B cell (primary cell): ENCODE measurements around the gene ARHGAP23. TPM values are rescaled to one million over a fixed set of nuclear protein-coding genes. Genes with fewer than 3 reads are reported as not detected.

Experiments used
- ATAC-seq: fragments of 200-7000 bp; cut with Tn5 transposase; one replicate; pipeline ENCODE4 v1.10.0; 2021; ENCODE audit warnings: low read depth, mild to moderate bottlenecking, moderate number of reproducible peaks, moderate library complexity
- CTCF ChIA-PET: fragments of 350-600 bp; sonication (Branson Sonifier 250); formaldehyde crosslinking; loops from one replicate; lab custom pipeline; 2021; ENCODE audit warnings: antibody characterized with exemption, inconsistent platforms; lab: Charles Lee
- POLR2A ChIA-PET: fragments of 350-600 bp; sonication (Branson Sonifier 250); formaldehyde crosslinking; loops from one replicate; lab custom pipeline; 2021; ENCODE audit warnings: antibody characterized with exemption; lab: Charles Lee
- DNase-seq: peaks from one replicate; pipeline ENCODE4 v3.0.0; 2013
- H2AFZ ChIP-seq: 2 replicates; pipeline ENCODE4 v1.6.1; 2012; ENCODE audit warnings: mild to moderate bottlenecking, low read depth, low read length; ENCODE audit not compliant: insufficient read depth, poor library complexity, severe bottlenecking
- H3K27ac ChIP-seq, 2 donors: 1 replicate in 1 of 2; 2 replicates in 1 of 2; pipeline ENCODE4 v1.5.1; 2012 to 2013; ENCODE audit warnings: low read length in 2 of 2, mild to moderate bottlenecking in 2 of 2, moderate library complexity in 1 of 2
- H3K27me3 ChIP-seq, 4 experiments: fragments of 200-600 bp in 1 of 4; sonication (generic) in 1 of 4; replicated peaks in 1 of 4; 1 replicate in 2 of 4; 2 replicates in 2 of 4; pipeline versions ENCODE4 v1.6.1 to v1.7.0; 2013 to 2016; ENCODE audit warnings: low read length in 3 of 4, mild to moderate bottlenecking in 2 of 4, mixed read lengths in 1 of 4, moderate library complexity in 1 of 4; ENCODE audit not compliant: insufficient read depth in 4 of 4, control insufficient read depth in 3 of 4; ENCODE audit errors: control extremely low read depth in 1 of 4
- H3K36me3 ChIP-seq, 2 experiments: replicated peaks in 1 of 2; 1 replicate in 1 of 2; 2 replicates in 1 of 2; pipeline versions ENCODE4 v1.6.1 to v1.7.1; 2013; ENCODE audit warnings: low read length in 1 of 2; ENCODE audit not compliant: insufficient read depth in 2 of 2, control insufficient read depth in 1 of 2; ENCODE audit errors: control extremely low read depth in 1 of 2, extremely low read depth in 1 of 2
- H3K4me1 ChIP-seq, 2 donors: fragments of 200-600 bp in 1 of 2; sonication (generic) in 1 of 2; 1 replicate in 1 of 2; 2 replicates in 1 of 2; pipeline versions ENCODE4 v1.5.1 to v1.6.1; 2013 to 2017; ENCODE audit warnings: low read length in 2 of 2; ENCODE audit not compliant: control insufficient read depth in 2 of 2, insufficient read depth in 2 of 2
- H3K4me2 ChIP-seq: replicated peaks from 2 replicates; pipeline ENCODE3; 2012; ENCODE audit warnings: mild to moderate bottlenecking, low read depth, low read length; ENCODE audit not compliant: poor library complexity, severe bottlenecking
- H3K4me3 ChIP-seq, 5 experiments: fragments of 200-600 bp in 1 of 5; sonication (generic) in 1 of 5; 1 replicate in 3 of 5; 2 replicates in 2 of 5; pipeline versions ENCODE4 v1.5.1 to v1.7.0; 2011 to 2016; ENCODE audit warnings: low read length in 4 of 5, mild to moderate bottlenecking in 4 of 5, low read depth in 2 of 5, control low read depth in 1 of 5, moderate library complexity in 1 of 5; ENCODE audit not compliant: insufficient read depth in 1 of 5; ENCODE audit errors: control extremely low read depth in 1 of 5, extremely low read depth in 1 of 5
- H3K79me2 ChIP-seq: fragments of 200-600 bp; sonication (generic); one replicate; pipeline ENCODE4 v1.6.0; 2016; ENCODE audit warnings: low read length; ENCODE audit not compliant: control insufficient read depth, insufficient read depth
- H3K9ac ChIP-seq: fragments of 200-600 bp; sonication (generic); 2 replicates; pipeline ENCODE4 v1.6.1; 2017; ENCODE audit warnings: mild to moderate bottlenecking, low read length, moderate library complexity
- H3K9me3 ChIP-seq, 3 donors: one replicate each; pipeline versions ENCODE4 v1.6.1 to v1.7.1; 2013; ENCODE audit warnings: low read length in 2 of 3; ENCODE audit not compliant: control insufficient read depth in 2 of 3, insufficient read depth in 1 of 3; ENCODE audit errors: control extremely low read depth in 1 of 3
- H4K20me1 ChIP-seq: 2 replicates; pipeline ENCODE4 v1.6.0; 2012; ENCODE audit warnings: mild to moderate bottlenecking, low read length; ENCODE audit not compliant: insufficient read depth, control insufficient read depth, poor library complexity, severe bottlenecking
- H3K27ac Mint-ChIP-seq: one replicate; pipeline ENCODE4 v1.8.0; 2021; ENCODE audit warnings: mixed read lengths
- H3K27me3 Mint-ChIP-seq: one replicate; pipeline ENCODE4 v1.8.0; 2021; ENCODE audit warnings: mixed read lengths
- H3K4me1 Mint-ChIP-seq: one replicate; pipeline ENCODE4 v1.8.0; 2021; ENCODE audit warnings: mixed read lengths
- H3K4me3 Mint-ChIP-seq: one replicate; pipeline ENCODE4 v1.8.0; 2021; ENCODE audit warnings: mixed read lengths
- H3K9me3 Mint-ChIP-seq: one replicate; pipeline ENCODE4 v1.8.0; 2022; ENCODE audit warnings: mixed read lengths; ENCODE audit not compliant: insufficient read depth
- CTCF ChIP-seq: fragments of 200-600 bp; IDR thresholded peaks from one replicate; pipeline ENCODE4 v1.8.0; 2022; ENCODE audit warnings: antibody characterized with exemption, mild to moderate bottlenecking
- EZH2 ChIP-seq: IDR thresholded peaks from 2 replicates; pipeline ENCODE4 v1.6.1; 2012; ENCODE audit warnings: borderline replicate concordance, low read depth, mild to moderate bottlenecking, moderate library complexity, low read length; ENCODE audit not compliant: insufficient read depth, poor library complexity, severe bottlenecking
- WGBS: methylation state at CpG from one replicate; pipeline ENCODE4 v1.1.5; 2013; ENCODE audit warnings: missing lambda C conversion rate; ENCODE audit not compliant: insufficient coverage; 5-methylcytosine and 5-hydroxymethylcytosine counted together
- intact Hi-C: fragments of 100-400 bp; cut with micrococcal nuclease; formaldehyde crosslinking; loops from one replicate; pipeline ENCODE4 v1.10.0; 2022
- polyA plus RNA-seq: library from polyadenylated mRNA; depleted of rRNA; stranded (reverse); fragments of >200 nt; gene quantifications from 2 replicates; pipeline ENCODE4 v1.2.3, GENCODE V29; 2012
- total RNA-seq, 2 donors: library from RNA; stranded (reverse); fragments of 120-200 nt in 1 of 2; gene quantifications; 1 replicate in 1 of 2; 2 replicates in 1 of 2; pipeline versions ENCODE4 v1.2.3 to v1.2.4, GENCODE V29; 2013 to 2022

The ARHGAP23 gene
- total and polyA plus RNA-seq, 2 donors (not counting 1 experiment from before 2014, with no cell fraction given): 0.07 to 0.12 TPM

DNA sequence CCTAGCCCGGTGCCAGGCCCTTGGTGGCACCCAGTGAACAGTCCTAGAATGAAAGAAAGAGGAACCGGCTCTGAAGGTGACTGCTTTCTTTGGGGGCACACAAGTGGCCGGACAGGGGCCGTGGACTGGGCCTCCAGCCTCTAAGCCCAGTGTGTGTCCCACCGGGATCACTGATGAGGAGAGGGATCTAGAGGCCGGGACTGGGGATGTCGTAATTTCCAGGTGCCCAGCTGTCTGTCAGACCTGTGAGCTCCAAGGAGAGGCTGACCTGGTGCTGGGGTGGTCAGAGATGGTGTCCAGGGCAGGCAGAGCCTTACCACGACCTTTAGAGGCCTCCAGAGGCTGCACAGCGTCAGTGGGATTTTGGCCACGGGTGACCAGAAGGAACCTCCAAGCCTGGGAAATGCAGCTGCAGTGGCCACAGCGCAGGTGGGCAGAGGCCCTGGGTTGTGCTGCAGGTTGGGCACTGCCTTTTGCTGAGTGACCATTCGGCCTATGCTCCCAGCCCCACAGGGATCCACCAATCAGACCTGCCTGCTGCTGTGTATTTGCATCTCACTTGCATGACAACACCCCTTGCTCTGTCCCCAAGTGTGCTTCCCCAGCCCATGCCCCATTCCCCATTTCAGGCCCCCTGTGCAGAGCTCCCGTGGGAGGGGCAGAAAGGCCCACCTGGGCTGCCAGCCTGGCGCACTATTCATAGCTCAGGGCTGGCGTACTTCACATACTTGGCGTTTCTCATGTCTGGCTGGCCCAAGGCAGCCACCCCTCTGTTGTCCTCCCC lies 12.5 kb downstream of the ARHGAP23 start:
- WGBS: 87% methylated on average over 15 of the region's 16 CpGs
- CTCF ChIA-PET: interaction anchor here (0.6 to 1.4 kb wide), 2 partner anchors 225 to 227 kb away, joined by 3 read pairs; no protein-coding TSS in a partner anchor
- Histone ChIP-seq H3K79me2 (no peaks in the 10 kb centered on the region), H2AFZ (no peak overlapping the region), H3K9ac (no peak overlapping the region), H4K20me1 (no peaks in the 10 kb centered on the region), H3K4me3 (no peak overlapping the region), H3K27ac (no peak overlapping the region), H3K27me3 (peaks cover 0 to 11% (median 0%) of the 10 kb centered on the region in 4 experiments), H3K36me3 (no peaks in the 10 kb centered on the region), H3K4me2 (no peak overlapping the region), H3K9me3 (no peaks in the 10 kb centered on the region), H3K4me1 (no peaks in the 10 kb centered on the region)
- intact Hi-C loops: no loop called here
- Mint-ChIP-seq H3K4me3 (no peak overlapping the region), H3K4me1 (peaks cover 3% of the 10 kb centered on the region), H3K27me3 (peaks cover 16% of the 10 kb centered on the region), H3K9me3 (no peaks in the 10 kb centered on the region), H3K27ac (no peak overlapping the region)
- no peak for DNase-seq
- TF ChIP-seq CTCF: no peak
- TF ChIP-seq EZH2: no peak
- POLR2A ChIA-PET: no interaction called here
- ATAC-seq: no peak

DNA sequence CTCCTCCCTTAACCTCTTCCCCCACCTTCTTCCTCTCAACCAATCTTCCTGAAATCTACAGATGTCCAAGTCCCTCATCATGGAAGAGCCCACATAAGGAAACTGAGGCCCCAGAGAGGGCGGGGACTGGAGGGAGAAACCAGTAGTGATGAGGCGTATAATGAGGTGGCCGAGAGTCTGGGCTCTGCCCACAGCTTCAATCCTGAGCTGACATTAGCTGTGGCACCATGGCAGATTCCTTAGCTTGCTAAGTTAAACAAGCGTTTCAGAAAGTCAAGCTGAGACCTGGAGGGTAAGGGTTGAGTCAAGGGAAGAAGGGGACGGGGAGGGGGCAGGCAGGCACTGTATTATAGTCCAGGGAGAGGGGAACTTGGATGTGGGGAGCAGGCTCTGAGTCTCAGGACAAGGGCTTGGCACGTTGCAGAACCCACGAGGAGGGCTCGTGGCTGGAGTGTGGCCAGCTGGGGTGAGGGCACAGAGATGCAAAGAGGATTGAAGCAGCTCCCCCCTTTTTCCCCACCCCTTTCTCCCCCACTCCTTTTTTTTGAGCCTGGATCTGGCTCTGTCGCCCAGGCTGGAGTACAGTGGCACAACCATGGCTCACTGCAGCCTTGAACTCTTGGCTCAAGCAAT lies 13.3 kb downstream of the ARHGAP23 start:
- Histone ChIP-seq H3K27me3 (peaks cover 0 to 11% (median 0%) of the 10 kb centered on the region in 4 experiments), H2AFZ (no peak overlapping the region), H3K36me3 (no peaks in the 10 kb centered on the region), H3K9ac (no peak overlapping the region), H4K20me1 (no peaks in the 10 kb centered on the region), H3K27ac (no peak overlapping the region), H3K4me3 (no peak overlapping the region), H3K79me2 (no peaks in the 10 kb centered on the region), H3K9me3 (no peaks in the 10 kb centered on the region), H3K4me1 (no peaks in the 10 kb centered on the region), H3K4me2 (no peak overlapping the region)
- intact Hi-C loops: no loop called here
- peaks cover 3% of the 10 kb centered on the region for H3K4me1 Mint-ChIP-seq
- H3K4me3 Mint-ChIP-seq: no peak overlapping the region
- peaks cover 16% of the 10 kb centered on the region for H3K27me3 Mint-ChIP-seq
- no peaks in the 10 kb centered on the region for H3K9me3 Mint-ChIP-seq
- ChIA-PET POLR2A (no interaction called here), CTCF (interaction anchor here (1.4 kb wide), 1 partner anchor 226 kb away, joined by 3 read pairs; no protein-coding TSS in a partner anchor)
- no peak overlapping the region for H3K27ac Mint-ChIP-seq
- no peak for TF ChIP-seq CTCF
- TF ChIP-seq EZH2: no peak
- 87% methylated on average over 5 of the region's 9 CpGs for WGBS
- DNase-seq: no peak
- no peak for ATAC-seq
